ENCODE measurements around the gene CCDC28B.

The CCDC28B gene

DNA sequence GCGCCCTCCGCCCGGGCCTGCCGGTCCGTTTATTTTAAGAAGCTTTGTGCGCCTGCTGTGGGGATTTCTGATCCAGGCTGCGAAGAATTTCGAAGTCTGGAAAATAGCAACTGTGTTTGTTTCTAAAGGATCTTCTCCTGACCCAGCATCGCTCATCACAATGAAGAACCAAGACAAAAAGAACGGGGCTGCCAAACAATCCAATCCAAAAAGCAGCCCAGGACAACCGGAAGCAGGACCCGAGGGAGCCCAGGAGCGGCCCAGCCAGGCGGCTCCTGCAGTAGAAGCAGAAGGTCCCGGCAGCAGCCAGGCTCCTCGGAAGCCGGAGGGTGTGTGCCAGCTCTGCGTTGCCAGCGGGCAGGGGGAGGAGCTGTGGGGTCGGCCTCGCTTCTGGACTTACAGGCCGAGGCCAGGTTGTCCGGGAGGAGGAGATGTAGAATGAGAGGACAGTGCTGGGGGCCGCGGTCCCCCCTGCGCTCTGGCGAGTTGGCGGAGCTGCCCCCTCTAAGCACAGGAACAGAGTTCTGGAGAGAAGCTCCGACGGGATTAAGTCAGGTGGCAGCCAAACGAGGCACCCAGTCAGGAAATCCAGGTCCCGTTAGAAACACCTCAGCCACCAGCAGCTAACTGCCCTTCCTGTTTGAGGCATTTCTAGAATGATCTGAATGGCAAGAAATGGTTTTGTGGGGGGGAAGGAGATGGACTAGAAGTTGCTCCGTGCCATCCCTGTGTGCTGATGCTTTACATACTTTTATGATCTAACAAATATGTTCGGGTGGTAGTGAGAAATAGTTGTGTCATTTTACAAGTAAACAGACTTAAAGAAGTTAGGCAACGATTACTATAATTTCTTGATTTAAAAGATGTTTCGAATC, 20.0 kb upstream of the CCDC28B start:
- CTCF ChIA-PET: interaction anchor here (0.6 to 1.2 kb wide), 2 partner anchors 11 to 35 kb away, joined by 3 read pairs; no protein-coding TSS in a partner anchor
- TF ChIP-seq FOXK2 (IDR thresholded peaks at IDR 0.05): no peak
- TF ChIP-seq ELF4 (IDR thresholded peaks at IDR 0.05): 0 out of 2 replicates have a peak, but pooled peaks have one; percentile 38
- DNase-seq (ENCODE audit: extremely low spot score): peak; percentile 72
- POLR2A ChIA-PET: interaction anchor here (0.7 to 3.6 kb wide), 15 partner anchors 12 to 535 kb away, joined by 3 to 28 read pairs (median 5); partner anchors contain the start of genes BSDC1, CCDC28B, IQCC and KPNA6

DNA sequence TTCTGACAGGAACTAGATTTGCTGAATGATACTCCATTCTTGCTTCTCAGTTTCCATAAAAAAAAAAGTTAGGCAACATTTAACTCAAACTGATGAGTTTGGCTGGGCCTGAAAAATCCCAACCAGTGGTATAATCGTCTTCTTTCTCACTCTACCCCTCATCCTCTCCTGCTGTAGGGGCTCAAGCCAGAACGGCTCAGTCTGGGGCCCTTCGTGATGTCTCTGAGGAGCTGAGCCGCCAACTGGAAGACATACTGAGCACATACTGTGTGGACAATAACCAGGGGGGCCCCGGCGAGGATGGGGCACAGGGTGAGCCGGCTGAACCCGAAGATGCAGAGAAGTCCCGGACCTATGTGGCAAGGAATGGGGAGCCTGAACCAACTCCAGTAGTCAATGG, 19.3 kb upstream of the CCDC28B start:
- no peak for DNase-seq (ENCODE audit: extremely low spot score)
- TF ChIP-seq HDGF (IDR thresholded peaks at IDR 0.05; ENCODE audit: borderline replicate concordance) (no peak), CTBP1 (IDR thresholded peaks at IDR 0.05; ENCODE audit: borderline replicate concordance) (no peak), TARDBP (IDR thresholded peaks at IDR 0.05) (no peak), NFRKB (IDR thresholded peaks at IDR 0.05) (no peak), FOXM1 (IDR thresholded peaks at IDR 0.05; ENCODE audit: borderline replicate concordance) (no peak), FOXA1 (IDR thresholded peaks at IDR 0.05) (no peak), ARNT (IDR thresholded peaks at IDR 0.05) (no peak), L3MBTL2 (conservative IDR thresholded peaks at IDR 0.05) (no peak), ELF4 (IDR thresholded peaks at IDR 0.05) (no peak), LEF1 (IDR thresholded peaks at IDR 0.05; ENCODE audit: borderline replicate concordance) (no peak), SUZ12 (IDR thresholded peaks at IDR 0.05) (no peak), SP1 (IDR thresholded peaks at IDR 0.05) (no peak), FOXK2 (IDR thresholded peaks at IDR 0.05) (no peak), ZNF384 (IDR thresholded peaks at IDR 0.05) (no peak), BHLHE40 (IDR thresholded peaks at IDR 0.05; ENCODE audit: borderline replicate concordance) (no peak)
- TF ChIP-seq, protein P1, sequence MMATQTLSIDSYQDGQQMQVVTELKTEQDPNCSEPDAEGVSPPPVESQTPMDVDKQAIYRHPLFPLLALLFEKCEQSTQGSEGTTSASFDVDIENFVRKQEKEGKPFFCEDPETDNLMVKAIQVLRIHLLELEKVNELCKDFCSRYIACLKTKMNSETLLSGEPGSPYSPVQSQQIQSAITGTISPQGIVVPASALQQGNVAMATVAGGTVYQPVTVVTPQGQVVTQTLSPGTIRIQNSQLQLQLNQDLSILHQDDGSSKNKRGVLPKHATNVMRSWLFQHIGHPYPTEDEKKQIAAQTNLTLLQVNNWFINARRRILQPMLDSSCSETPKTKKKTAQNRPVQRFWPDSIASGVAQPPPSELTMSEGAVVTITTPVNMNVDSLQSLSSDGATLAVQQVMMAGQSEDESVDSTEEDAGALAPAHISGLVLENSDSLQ (IDR thresholded peaks at IDR 0.05): no peak
- ChIA-PET CTCF (interaction anchor here (0.6 kb wide), 1 partner anchor 10 kb away, joined by 3 read pairs; no protein-coding TSS in a partner anchor), POLR2A (interaction anchor here (0.8 to 3.6 kb wide), 3 partner anchors 19 to 73 kb away, joined by 3 to 28 read pairs (median 3); partner anchors contain the start of genes CCDC28B and KPNA6)

DNA sequence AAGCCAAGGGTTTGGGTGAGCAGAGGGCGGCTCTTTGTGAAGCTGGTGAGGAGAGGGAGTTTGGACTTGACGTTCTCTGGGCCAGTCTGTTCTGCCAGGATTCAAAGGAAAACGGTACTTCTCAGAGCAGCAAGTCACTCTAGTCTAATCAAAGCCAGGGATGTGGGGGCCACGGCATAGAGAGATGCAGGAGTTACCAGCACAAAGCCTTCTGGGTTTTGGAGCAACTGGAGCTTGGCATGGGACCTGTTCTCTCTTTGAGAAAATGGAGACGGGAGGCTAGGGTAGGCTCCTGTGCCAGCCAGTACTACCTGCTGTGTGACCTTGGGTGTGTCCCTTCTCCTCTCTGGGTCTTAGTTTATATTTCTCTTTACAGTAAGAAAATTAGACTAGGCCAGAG, 18.8 kb upstream of the CCDC28B start:
- no peak for DNase-seq (ENCODE audit: extremely low spot score)
- TF ChIP-seq LEF1 (IDR thresholded peaks at IDR 0.05; ENCODE audit: borderline replicate concordance): no peak
- no peak for TF ChIP-seq BHLHE40 (IDR thresholded peaks at IDR 0.05; ENCODE audit: borderline replicate concordance)
- TF ChIP-seq ELF4 (IDR thresholded peaks at IDR 0.05): no peak
- TF ChIP-seq FOXK2 (IDR thresholded peaks at IDR 0.05): no peak
- no peak for TF ChIP-seq FOXA1 (IDR thresholded peaks at IDR 0.05)
- no peak for TF ChIP-seq TARDBP (IDR thresholded peaks at IDR 0.05)
- TF ChIP-seq SP1 (IDR thresholded peaks at IDR 0.05): no peak
- TF ChIP-seq SUZ12 (IDR thresholded peaks at IDR 0.05): no peak
- TF ChIP-seq NFRKB (IDR thresholded peaks at IDR 0.05): no peak
- TF ChIP-seq, protein P1 (IDR thresholded peaks at IDR 0.05): no peak
- TF ChIP-seq HDGF (IDR thresholded peaks at IDR 0.05; ENCODE audit: borderline replicate concordance): no peak
- no peak for TF ChIP-seq CTBP1 (IDR thresholded peaks at IDR 0.05; ENCODE audit: borderline replicate concordance)
- no peak for TF ChIP-seq FOXM1 (IDR thresholded peaks at IDR 0.05; ENCODE audit: borderline replicate concordance)
- no peak for TF ChIP-seq ARNT (IDR thresholded peaks at IDR 0.05)
- no peak for TF ChIP-seq L3MBTL2 (conservative IDR thresholded peaks at IDR 0.05)
- ChIA-PET CTCF (interaction anchor here (0.7 kb wide), 1 partner anchor 481 kb away, joined by 3 read pairs; no protein-coding TSS in a partner anchor), POLR2A (interaction anchor here (0.8 to 3.6 kb wide), 2 partner anchors 18 to 74 kb away, joined by 3 to 28 read pairs; partner anchors contain the start of genes CCDC28B and KPNA6)

DNA sequence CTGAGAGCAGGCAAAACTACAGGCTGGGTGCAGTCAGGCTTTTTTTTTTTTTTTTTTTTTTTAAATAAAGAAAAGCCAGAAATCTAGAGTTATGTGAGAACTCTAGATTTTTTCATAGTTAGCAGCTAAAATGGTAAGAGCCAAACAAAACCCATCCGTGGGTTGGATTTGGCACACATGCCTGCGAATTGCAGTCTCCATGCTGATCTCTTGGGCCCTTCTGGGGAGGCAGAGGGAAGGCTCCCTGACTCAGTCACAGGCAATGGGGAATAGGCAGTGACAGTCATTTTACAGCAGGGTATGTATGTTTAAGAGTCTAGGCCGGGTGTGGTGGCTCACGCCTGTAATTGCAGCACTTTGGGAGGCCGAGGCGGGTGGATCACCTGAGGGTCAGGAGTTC, 18.3 kb upstream of the CCDC28B start:
- TF ChIP-seq ELF4 (IDR thresholded peaks at IDR 0.05): no peak
- TF ChIP-seq FOXK2 (IDR thresholded peaks at IDR 0.05): no peak
- no peak for TF ChIP-seq NFRKB (IDR thresholded peaks at IDR 0.05)
- TF ChIP-seq CTBP1 (IDR thresholded peaks at IDR 0.05; ENCODE audit: borderline replicate concordance): no peak
- POLR2A ChIA-PET: interaction anchor here (0.8 kb wide), 1 partner anchor 74 kb away, joined by 3 read pairs; the partner anchor contains the start of gene KPNA6
- CTCF ChIA-PET: interaction anchor here (0.7 kb wide), 1 partner anchor 482 kb away, joined by 3 read pairs; no protein-coding TSS in a partner anchor
- DNase-seq (ENCODE audit: extremely low spot score): no peak

DNA sequence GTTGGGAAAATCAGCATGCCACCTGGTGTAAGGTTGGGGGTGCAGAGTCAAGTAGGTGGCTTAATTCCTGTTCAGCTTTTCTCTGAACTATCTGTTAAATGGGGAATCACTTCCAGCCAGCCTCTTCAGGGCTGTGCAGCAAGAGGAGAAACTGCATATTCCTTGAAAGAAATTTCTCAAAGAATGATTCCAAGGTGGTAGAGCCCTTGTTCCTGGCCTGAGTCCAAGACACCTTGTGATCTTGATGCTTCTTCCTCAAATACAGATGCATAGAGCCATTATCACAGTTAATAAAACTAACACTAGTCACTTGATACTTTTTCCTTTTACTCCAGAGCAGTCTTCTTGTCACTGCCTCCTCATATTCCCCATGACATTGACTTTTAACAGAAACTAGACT, 15.7 kb upstream of the CCDC28B start:
- TF ChIP-seq FOXA1 (IDR thresholded peaks at IDR 0.05): no peak
- TF ChIP-seq ARNT (IDR thresholded peaks at IDR 0.05): no peak
- no peak for TF ChIP-seq NFRKB (IDR thresholded peaks at IDR 0.05)
- TF ChIP-seq, protein P1 (IDR thresholded peaks at IDR 0.05): no peak
- TF ChIP-seq SP1 (IDR thresholded peaks at IDR 0.05): no peak
- TF ChIP-seq SUZ12 (IDR thresholded peaks at IDR 0.05): no peak
- no peak for TF ChIP-seq BHLHE40 (IDR thresholded peaks at IDR 0.05; ENCODE audit: borderline replicate concordance)
- no peak for TF ChIP-seq LEF1 (IDR thresholded peaks at IDR 0.05; ENCODE audit: borderline replicate concordance)
- TF ChIP-seq ELF4 (IDR thresholded peaks at IDR 0.05): no peak
- no peak for TF ChIP-seq FOXM1 (IDR thresholded peaks at IDR 0.05; ENCODE audit: borderline replicate concordance)
- no peak for TF ChIP-seq CTBP1 (IDR thresholded peaks at IDR 0.05; ENCODE audit: borderline replicate concordance)
- no peak for TF ChIP-seq TARDBP (IDR thresholded peaks at IDR 0.05)
- no peak for TF ChIP-seq FOXK2 (IDR thresholded peaks at IDR 0.05)
- no peak for TF ChIP-seq L3MBTL2 (conservative IDR thresholded peaks at IDR 0.05)
- TF ChIP-seq ZNF384 (IDR thresholded peaks at IDR 0.05): no peak
- TF ChIP-seq HDGF (IDR thresholded peaks at IDR 0.05; ENCODE audit: borderline replicate concordance): no peak
- POLR2A ChIA-PET: interaction anchor here (1.0 to 1.7 kb wide), 3 partner anchors 12 to 21 kb away, joined by 3 to 7 read pairs (median 3); partner anchors contain the start of gene IQCC
- DNase-seq (ENCODE audit: extremely low spot score): no peak
- CTCF ChIA-PET: no interaction called here
